Right atrium auricular region (tissue), 2 donors: Measurements from ENCODE around the gene IL4. TPM values are rescaled to one million over a fixed set of nuclear protein-coding genes. Genes with fewer than 3 reads are reported as not detected.

Experiments
- DNase-seq: peaks from one replicate; pipeline ENCODE4 v3.0.0-alpha.2; 2019; ENCODE audit warnings: low spot score
- H3K27ac ChIP-seq, 2 donors: fragments of 200-600 bp; sonication (generic); 1 replicate in 1 of 2; 2 replicates in 1 of 2; pipeline ENCODE4 v1.5.1; 2016 to 2019
- H3K27me3 ChIP-seq, 2 donors: fragments of 200-600 bp; sonication (generic); one replicate each; pipeline versions ENCODE4 v1.5.1 to v1.6.0; 2017 to 2019
- H3K36me3 ChIP-seq: fragments of 200-600 bp; sonication (generic); one replicate; pipeline ENCODE4 v1.5.1; 2016
- H3K4me1 ChIP-seq, 2 donors: fragments of 200-600 bp; sonication (generic); one replicate each; pipeline versions ENCODE4 v1.5.1 to v1.6.0; 2017 to 2019
- H3K4me3 ChIP-seq, 2 donors: fragments of 200-600 bp; sonication (generic); 1 replicate in 1 of 2; 2 replicates in 1 of 2; pipeline ENCODE4 v1.5.1; 2017 to 2019; ENCODE audit warnings: mild to moderate bottlenecking in 1 of 2, moderate library complexity in 1 of 2
- H3K9me3 ChIP-seq, 2 donors: fragments of 200-600 bp; sonication (generic); one replicate each; pipeline ENCODE4 v1.5.1; 2019
- total RNA-seq, 2 donors: library from RNA; depleted of rRNA; stranded (reverse); fragments of >200 nt; gene quantifications; one replicate each; pipeline ENCODE4 v1.1.0, GENCODE V29; 2016
- TF ChIP-seq, protein P1 (sequence below), 2 donors: fragments of 200-600 bp; sonication (generic); IDR thresholded peaks; one replicate each; pipeline ENCODE4 v1.5.1; 2019; ENCODE audit warnings: antibody characterized with exemption in 2 of 2

The IL4 gene
- total RNA-seq, 2 donors from 2014 or later, result not detected

DNA sequence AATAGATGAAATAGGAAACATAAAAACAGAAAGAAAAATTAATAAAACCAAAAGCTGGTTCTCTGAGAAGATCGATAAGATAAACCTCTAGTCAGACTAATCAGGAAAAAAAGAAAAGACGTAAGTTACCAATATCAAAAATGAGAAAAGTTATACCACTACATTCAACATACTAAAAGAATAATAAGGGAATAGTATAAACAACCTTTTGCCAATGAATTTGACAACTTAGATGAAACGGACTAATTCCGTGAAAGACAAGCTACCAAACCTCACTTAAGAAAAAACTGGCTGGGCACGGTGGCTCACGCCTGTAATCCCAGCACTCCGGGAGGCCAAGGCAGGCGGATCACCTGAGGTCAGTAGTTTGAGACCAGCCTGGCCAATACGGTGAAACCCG is 56.1 kb downstream of the IL4 start:
- DNase-seq, result no peak
- Histone ChIP-seq H3K4me1 (no peaks in the 10 kb centered on the region), H3K4me3 (no peak overlapping the region), H3K27me3 (no peaks in the 10 kb centered on the region), H3K9me3 (no peaks in the 10 kb centered on the region), H3K27ac (no peak overlapping the region), H3K36me3 (no peaks in the 10 kb centered on the region)
- TF ChIP-seq, protein P1, sequence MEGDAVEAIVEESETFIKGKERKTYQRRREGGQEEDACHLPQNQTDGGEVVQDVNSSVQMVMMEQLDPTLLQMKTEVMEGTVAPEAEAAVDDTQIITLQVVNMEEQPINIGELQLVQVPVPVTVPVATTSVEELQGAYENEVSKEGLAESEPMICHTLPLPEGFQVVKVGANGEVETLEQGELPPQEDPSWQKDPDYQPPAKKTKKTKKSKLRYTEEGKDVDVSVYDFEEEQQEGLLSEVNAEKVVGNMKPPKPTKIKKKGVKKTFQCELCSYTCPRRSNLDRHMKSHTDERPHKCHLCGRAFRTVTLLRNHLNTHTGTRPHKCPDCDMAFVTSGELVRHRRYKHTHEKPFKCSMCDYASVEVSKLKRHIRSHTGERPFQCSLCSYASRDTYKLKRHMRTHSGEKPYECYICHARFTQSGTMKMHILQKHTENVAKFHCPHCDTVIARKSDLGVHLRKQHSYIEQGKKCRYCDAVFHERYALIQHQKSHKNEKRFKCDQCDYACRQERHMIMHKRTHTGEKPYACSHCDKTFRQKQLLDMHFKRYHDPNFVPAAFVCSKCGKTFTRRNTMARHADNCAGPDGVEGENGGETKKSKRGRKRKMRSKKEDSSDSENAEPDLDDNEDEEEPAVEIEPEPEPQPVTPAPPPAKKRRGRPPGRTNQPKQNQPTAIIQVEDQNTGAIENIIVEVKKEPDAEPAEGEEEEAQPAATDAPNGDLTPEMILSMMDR (IDR thresholded peaks at IDR 0.05), result no peak

Other genes starting within 250 kb of the IL4 start
- 10 to 100 TPM; 10.1 to 15.8 TPM for gene IRF1, start 183.2 kb upstream of the IL4 start, total RNA-seq
- gene IL5, start 130.5 kb upstream of the IL4 start, total RNA-seq, result not detected
- gene RAD50, start 117.0 kb upstream of the IL4 start, total RNA-seq, result 10 to 100 TPM; 11.5 to 18.6 TPM
- not detected for gene IL13, start 15.8 kb upstream of the IL4 start, total RNA-seq
- 1 to 10 TPM; 5.6 to 7.2 TPM for gene KIF3A, start 63.6 kb downstream of the IL4 start, total RNA-seq
- not detected for gene CCNI2, start 73.4 kb downstream of the IL4 start, total RNA-seq
- gene SEPTIN8, start 103.2 kb downstream of the IL4 start, total RNA-seq, result 10 to 100 TPM; 21.1 to 24.8 TPM
- gene SOWAHA, start 139.3 kb downstream of the IL4 start, total RNA-seq, result not detected
- gene SHROOM1, start 156.7 kb downstream of the IL4 start, total RNA-seq, result 1 to 10 TPM; 3.2 to 4.2 TPM
- gene GDF9, start 192.5 kb downstream of the IL4 start, total RNA-seq, result under 1 TPM; 0.20 to 0.22 TPM
- gene UQCRQ, start 192.7 kb downstream of the IL4 start, total RNA-seq, result 100 to 1,000 TPM; 276 to 335 TPM
- 1 to 10 TPM in 1 of 2 donors, not detected in 1; 1.1 TPM for gene LEAP2, start 199.7 kb downstream of the IL4 start, total RNA-seq